ENCODE results near the gene WNT7A.

The WNT7A gene

DNA sequence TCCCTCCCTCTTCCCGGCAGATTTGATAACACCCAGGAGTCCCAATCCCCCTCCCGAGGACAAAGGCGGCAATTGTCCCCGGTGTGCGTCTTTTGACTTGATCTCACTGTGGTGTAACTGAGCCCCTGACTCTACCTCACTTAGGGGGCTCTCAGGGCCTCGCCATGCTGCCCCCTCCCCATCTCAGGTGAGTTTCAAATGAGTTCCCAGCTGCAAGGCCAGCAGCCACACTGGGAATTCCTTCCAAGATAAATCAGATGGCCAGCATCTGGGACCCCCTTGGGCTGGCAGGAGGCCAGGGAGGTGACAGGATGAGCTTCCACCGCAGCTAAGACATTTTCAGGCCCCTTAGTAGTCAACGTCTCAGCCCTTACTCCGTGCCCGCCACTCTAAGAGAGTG, 35.0 kb downstream of the WNT7A start:
- DNase-seq, result no peak

DNA sequence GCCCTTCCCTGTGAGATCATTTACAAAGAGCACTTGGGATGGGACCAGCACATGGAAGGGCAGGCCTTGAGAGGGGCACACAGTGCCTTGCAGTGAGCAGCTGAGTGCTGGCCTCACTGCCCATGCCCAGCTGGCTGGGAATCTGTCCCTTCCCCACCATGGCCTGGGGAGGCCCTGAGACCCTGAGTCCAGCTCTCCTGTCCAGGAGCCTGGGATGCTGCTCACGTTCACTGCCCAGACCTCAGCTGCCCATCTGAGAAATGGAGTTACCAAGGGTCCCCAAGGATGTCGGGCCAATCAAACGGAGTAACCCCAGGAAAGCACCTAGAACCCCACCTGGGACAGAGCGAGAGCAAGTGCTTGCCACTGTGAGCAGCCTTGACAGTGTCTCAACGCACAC, 35.6 kb downstream of the WNT7A start:
- no peak for DNase-seq

- no peak for DNase-seq
Measured at GRCh38 chr3:13843351-13843750, 36.5 kb downstream of the WNT7A start.

GRCh38 chr3:13842226-13842625, 37.6 kb downstream of the WNT7A start:
- DNase-seq, result no peak

DNA sequence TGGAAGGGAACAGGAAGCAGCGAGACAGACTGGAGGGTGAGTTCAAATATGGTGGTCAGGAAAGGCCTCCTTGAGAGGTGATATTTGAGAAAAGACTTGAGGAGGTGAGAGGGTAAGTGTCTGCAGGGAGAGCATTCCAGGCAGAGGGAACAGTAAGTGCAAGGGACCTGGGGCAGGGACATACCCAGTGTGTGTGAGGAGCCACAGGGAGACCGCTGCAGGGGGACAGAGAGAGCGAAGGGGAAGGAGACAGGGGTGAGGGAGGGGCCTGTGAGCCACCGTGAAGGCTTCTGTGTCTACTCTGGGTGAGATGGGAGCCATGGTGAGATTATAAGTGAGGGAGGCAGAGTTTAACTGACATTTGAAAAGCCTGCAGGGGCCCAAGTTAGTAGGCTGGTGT, 38.0 kb downstream of the WNT7A start:
- DNase-seq, result no peak

GRCh38 chr3:13841141-13841540, 38.7 kb downstream of the WNT7A start:
- no peak for DNase-seq

DNA sequence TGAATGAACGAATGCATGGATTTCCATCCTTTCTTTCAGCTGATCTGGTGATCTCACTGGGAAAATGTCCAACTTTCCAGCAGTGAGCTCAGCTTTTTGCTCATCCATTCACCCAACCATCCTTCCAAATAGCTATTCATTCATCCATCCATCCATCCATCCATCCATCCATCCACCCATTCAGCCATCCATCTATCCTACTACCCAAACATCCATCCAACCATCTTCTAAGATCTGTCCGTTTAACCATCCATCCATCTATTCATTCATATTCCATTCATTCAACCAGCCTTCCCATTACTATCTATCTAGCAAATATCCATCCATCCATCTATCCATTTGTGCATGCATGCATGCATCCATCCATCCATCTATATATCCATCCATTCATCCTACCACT, 39.4 kb downstream of the WNT7A start:
- no peak for DNase-seq

GRCh38 chr3:13839726-13840340, 40.0 kb downstream of the WNT7A start:
- DNase-seq, result no peak

DNA sequence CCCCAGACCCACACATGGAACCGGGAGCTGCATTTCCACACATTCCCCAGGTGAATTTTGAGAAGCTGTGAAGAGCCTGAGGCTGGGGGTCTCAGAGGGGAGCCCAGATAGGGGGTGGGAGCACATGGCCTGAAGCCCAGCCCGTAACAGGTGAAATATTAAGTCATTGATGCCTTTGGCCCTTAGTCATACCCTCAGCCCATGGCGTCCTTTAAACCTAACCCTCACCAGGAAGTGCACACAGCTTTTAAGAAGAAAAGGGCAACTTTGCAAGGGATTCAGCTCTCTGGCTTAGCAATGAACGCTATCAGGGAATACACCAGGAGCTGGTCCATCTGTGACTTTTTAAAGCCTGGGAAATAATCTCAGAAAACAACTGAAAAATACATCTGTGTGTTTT, 40.6 kb downstream of the WNT7A start:
- no peak for DNase-seq

DNA sequence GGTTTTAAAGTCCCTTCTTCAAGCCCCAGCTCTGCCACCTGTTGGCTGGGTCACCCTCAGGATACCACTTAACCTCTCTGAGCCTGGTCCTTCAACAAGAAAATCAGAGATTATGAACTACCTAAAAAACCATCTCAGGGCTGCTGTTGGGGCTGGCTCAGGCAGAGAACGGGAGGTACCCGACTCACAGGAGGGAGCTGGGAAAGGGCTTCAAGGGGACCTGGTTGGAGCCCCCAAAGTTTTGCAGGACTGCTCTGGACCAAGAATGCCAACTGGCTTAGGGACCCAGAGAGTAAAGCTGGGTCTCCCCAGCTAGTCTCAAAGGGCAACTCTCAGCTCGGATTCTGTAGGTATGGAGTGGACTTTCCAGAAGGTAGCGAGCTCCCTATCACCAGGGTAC, 41.5 kb downstream of the WNT7A start:
- DNase-seq, result no peak

- no peak for DNase-seq
Measured at GRCh38 chr3:13837751-13838150, 42.1 kb downstream of the WNT7A start.

DNA sequence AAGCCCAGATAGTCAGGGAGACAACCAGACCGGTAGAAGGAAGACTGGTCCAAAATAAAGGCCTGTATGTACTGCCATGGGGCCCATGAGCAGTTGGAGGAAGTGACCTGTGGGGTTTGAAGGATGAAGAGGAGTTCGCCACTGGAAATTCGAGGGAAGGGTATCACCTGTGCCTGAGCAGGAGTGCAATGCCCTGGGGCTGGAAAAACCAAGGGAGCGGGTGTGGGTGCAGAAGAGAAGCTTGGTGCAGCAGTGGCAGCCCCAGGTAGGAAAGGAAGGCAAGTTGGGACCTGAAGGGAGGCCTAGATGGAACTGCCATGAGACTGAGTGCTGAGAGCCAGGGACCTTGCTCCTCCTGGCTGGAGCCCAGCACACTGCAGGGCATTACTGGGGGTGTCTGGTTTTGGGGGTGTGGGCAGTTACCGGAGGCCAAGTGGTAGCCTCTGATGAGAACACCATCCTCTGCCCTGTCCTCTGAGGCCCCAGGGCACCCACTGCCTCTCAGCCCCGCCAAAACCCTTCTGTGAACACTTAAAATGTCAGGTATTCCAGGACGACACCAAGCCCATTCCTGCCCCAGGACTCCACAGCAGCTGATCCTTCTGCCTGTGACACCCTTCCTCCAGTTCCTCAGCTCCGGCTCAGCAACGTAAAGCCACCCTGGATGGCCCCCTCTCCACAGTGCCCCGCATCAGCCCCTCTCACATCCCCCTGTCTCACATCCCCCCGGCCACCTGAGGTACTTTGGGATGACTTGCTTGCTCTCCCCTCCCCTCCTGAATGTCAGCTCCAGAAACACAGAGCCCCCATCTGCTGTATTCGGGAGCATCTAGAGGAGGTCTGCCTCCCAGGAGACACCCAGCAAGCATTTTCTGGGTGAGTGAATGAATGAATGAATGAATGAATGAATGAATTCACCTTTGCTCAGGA, 42.9 kb downstream of the WNT7A start:
- no peak for DNase-seq

DNA sequence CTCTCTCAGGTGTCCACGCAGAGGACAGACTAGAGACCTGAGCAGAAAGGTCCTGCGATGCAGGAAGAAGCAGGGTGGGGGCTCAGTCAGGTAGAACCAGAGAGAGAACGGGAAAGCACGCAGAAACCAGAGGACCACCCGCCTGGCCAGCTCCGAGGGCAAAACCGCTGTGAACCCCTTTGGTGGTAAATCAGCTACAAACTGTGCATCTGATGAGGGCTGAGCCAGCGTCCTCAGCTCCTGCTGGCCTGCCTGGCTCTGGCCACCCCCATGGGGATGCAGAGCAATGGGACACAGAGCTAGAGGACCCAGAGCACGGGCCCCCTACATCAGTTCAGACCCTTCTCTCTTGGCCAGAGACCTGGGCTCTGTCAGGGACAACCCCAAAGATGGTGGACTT, 44.6 kb downstream of the WNT7A start:
- no peak for DNase-seq

GRCh38 chr3:13834258-13835035, 45.4 kb downstream of the WNT7A start:
- no peak for DNase-seq

- no peak for DNase-seq
Measured at GRCh38 chr3:13833506-13834257, 46.2 kb downstream of the WNT7A start.

DNA sequence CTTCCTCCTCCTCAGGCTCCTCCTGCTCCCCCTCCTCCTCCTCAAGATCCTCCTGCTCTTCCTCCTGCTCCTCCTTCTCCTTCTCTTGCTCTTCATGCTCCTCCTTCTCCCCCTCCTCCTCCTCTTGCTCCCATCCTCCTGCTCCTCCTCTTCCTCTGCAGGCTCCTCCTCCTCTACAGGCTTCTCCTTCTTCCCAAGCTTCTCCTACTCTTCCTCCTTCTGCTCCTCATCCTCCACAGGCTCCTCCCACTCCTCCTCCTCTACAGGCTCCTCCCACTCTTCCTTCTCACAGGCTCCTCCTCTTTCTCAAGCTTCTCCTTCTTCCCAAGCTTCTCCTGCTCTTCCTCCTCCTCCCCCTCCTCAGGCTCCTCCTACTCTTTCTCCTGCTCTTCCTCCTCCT, 47.7 kb downstream of the WNT7A start:
- no peak for DNase-seq

DNA sequence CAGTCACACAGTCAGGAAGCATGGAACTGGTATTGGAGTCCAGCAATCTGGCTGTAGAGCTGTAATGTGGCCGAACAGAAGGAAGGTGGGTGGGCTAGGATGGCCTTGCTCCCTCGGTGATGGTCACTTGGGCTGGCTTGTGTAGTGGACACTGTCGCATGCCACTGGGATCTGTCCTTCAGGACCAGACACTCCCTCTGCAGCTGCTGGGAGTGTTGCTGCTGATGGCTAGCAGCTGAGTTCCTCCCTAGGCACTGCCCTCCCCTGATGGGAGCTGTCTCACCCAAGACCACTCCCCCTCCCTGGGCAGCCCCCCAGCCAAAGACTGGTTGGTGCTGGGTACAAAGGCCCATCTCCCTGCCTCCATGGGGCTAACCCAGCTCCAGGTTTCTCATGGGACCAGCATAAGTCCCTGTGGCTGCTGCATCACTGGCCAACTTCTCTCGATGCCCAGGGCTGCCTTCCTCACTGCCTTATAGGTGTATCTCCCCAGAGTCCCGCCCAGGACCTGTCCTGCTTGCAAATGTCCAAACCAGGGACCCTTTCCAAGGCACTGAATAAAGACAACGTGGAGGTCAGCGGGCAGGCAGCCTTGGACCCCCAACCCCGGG, 48.4 kb downstream of the WNT7A start:
- DNase-seq, result no peak

DNA sequence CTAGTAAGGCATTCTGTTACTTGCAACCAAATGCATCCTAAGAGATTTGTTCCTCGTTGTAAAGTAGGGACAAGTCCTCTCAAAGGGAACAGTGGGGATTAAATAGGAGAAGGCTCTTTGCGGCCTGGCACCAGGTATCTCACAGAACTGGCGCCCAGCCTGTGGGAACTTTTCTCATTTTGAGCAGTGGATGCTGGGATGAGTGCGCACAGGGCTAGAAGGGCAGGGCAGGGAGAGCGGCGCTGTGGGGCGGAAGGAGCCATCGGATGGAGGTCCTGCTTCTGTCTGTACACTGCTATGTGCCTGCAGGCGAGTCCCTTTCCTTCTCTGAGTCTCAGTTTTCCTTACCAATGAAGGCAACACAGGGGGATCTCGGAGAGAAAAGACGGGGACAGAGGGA, 50.6 kb downstream of the WNT7A start:
- DNase-seq, result no peak

GRCh38 chr3:13828501-13829265, 51.2 kb downstream of the WNT7A start:
- DNase-seq, result no peak

GRCh38 chr3:13827699-13828098, 52.2 kb downstream of the WNT7A start:
- no peak for DNase-seq

GRCh38 chr3:13827256-13827655, 52.6 kb downstream of the WNT7A start:
- DNase-seq, result no peak

DNA sequence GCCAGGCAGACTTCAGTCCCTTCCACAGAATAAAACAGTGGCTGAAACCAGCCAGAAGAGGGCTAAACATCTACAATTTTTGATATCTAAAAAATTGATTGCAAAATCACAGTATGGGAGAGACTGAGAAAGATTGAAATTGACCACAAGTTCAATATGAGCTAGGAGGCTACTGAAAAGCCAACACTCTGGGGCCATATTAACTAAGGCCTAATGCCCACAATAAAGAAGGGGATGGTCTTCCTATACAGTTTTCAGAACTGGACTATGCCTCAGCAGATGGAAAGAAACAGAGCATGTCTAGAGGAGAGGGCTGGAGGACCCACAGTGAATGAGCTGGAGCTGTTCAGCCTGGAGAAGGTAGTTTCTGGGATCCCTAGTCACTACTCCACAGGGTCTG, 53.2 kb downstream of the WNT7A start:
- no peak for DNase-seq
